ENCODE results near the gene KCNC1. TPM values are rescaled to one million over a fixed set of nuclear protein-coding genes. Genes with fewer than 3 reads are reported as not detected.

The KCNC1 gene
- total and polyA plus RNA-seq, 3 donors from 2014 or later: 3.3 to 5.8 (median 5.2) TPM

DNA sequence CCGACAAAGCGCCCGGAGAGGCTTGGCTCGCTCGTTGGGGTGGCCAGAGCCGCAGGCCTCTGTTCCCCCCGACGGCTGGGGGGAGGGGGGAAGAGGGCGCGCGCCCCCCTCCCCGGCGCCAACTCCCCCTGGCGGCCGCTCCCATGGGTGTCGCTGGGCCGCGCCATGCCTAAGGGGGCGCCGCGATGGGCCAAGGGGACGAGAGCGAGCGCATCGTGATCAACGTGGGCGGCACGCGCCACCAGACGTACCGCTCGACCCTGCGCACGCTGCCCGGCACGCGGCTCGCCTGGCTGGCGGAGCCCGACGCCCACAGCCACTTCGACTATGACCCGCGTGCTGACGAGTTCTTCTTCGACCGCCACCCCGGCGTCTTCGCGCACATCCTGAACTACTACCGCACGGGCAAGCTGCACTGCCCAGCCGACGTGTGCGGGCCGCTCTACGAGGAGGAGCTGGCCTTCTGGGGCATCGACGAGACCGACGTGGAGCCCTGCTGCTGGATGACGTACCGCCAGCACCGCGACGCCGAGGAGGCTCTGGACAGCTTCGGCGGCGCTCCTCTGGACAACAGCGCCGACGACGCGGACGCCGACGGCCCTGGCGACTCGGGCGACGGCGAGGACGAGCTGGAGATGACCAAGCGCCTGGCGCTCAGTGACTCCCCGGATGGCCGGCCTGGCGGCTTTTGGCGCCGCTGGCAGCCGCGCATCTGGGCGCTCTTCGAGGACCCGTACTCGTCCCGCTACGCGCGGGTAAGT, 1.4 kb downstream of the KCNC1 start:
- no peaks in the 10 kb centered on the region for H3K36me3 ChIP-seq (ENCODE audit: low read depth, missing control alignments)
- no peak overlapping the region for H3K27ac ChIP-seq
- no peak for DNase-seq
- intact Hi-C loops (cut with DNase I; ENCODE audit: low total_unique reads): loop anchor here (10.0 kb wide), 1 partner anchor 239 kb away; no protein-coding TSS in a partner anchor
- WGBS, 2 donors: 7 to 13% methylated on average over 10 to 51 of the region's 102 CpGs
- H3K4me3 ChIP-seq: peak overlapping the region; percentile 48 to 50
- H3K27me3 ChIP-seq: no peaks in the 10 kb centered on the region
- H3K9me3 ChIP-seq: no peaks in the 10 kb centered on the region
- TF ChIP-seq POLR2A (IDR thresholded peaks at IDR 0.05): no peak
- TF ChIP-seq, protein P1, sequence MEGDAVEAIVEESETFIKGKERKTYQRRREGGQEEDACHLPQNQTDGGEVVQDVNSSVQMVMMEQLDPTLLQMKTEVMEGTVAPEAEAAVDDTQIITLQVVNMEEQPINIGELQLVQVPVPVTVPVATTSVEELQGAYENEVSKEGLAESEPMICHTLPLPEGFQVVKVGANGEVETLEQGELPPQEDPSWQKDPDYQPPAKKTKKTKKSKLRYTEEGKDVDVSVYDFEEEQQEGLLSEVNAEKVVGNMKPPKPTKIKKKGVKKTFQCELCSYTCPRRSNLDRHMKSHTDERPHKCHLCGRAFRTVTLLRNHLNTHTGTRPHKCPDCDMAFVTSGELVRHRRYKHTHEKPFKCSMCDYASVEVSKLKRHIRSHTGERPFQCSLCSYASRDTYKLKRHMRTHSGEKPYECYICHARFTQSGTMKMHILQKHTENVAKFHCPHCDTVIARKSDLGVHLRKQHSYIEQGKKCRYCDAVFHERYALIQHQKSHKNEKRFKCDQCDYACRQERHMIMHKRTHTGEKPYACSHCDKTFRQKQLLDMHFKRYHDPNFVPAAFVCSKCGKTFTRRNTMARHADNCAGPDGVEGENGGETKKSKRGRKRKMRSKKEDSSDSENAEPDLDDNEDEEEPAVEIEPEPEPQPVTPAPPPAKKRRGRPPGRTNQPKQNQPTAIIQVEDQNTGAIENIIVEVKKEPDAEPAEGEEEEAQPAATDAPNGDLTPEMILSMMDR (IDR thresholded peaks at IDR 0.05): peak in 2 of 3 experiments; percentile 13 to 14
- H3K4me1 ChIP-seq: peaks cover 3% of the 10 kb centered on the region

DNA sequence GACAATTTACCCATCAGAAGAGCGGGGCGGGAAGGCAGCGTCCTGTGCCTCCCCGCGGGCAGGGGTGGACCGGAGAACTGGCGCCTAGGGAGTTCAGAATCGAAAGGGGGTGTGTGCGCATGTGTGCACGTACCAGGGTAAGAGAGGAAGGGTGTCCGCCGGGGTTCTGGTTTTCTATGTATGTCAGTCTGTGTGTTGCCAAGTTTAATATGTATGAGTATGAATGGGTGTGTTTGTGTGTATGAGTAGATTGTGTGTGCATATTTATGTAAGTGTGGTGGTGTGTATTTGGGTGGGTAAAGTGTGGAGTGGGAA, 2.0 kb downstream of the KCNC1 start:
- H3K4me1 ChIP-seq: peaks cover 3% of the 10 kb centered on the region
- H3K9me3 ChIP-seq: no peaks in the 10 kb centered on the region
- WGBS, 2 donors: 14 to 21% methylated on average over 12 of the region's 12 CpGs
- no peaks in the 10 kb centered on the region for H3K36me3 ChIP-seq (ENCODE audit: low read depth, missing control alignments)
- no peak overlapping the region for H3K27ac ChIP-seq
- DNase-seq: no peak
- H3K27me3 ChIP-seq: no peaks in the 10 kb centered on the region
- intact Hi-C loops (cut with DNase I; ENCODE audit: low total_unique reads): loop anchor here (10.0 kb wide), 1 partner anchor 238 kb away; no protein-coding TSS in a partner anchor
- TF ChIP-seq, protein P1 (IDR thresholded peaks at IDR 0.05): no peak
- TF ChIP-seq POLR2A (IDR thresholded peaks at IDR 0.05): no peak
- peak overlapping the region; percentile 48 to 50 for H3K4me3 ChIP-seq

DNA sequence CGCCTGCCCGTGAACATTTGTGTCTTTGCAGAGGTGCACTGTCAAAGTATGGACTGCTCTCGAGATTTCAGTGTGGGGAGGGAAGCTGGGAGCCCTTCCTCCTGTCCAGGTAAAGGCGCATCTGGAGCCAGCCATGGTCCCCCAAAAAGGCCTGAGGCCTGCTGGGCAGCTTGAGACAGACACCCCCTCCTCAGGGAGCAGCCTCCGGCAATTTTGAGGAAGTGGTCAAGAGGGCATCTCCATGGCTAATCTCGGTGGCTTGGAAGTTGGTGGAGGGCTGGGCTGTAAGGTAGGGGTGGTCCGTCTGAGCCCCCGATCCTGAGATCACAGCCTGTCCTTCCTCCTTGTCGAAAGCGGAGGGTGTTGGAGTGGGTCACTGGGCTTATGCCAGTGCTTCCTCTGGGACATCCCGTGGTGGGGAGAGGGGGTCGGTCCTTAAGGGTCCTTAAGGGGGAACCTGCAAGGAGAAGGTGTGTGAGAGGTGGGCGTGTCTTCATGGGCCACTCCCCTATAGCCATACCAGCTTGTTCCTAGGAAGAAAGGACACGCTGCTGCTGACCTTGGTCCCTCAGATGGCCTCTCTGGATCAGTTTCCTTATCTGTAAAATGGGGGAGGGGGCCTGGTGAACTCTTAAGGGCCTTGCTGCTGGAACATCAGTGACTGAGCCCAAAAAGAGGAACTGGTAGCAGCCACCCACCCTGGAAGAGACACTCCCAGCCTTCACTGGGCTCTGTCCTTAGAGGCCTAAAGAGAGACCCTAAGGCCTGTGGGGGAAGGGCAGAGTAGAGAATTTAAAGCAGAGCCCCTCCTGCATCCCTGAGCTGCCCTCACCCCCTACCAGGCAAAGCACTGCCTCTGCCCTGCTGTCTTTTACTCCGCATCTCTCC, 2.6 kb downstream of the KCNC1 start:
- no peak overlapping the region for H3K4me3 ChIP-seq
- intact Hi-C loops (cut with DNase I; ENCODE audit: low total_unique reads): loop anchor here (10.0 kb wide), 1 partner anchor 238 kb away; no protein-coding TSS in a partner anchor
- no peaks in the 10 kb centered on the region for H3K36me3 ChIP-seq (ENCODE audit: low read depth, missing control alignments)
- peaks cover 3% of the 10 kb centered on the region for H3K4me1 ChIP-seq
- H3K9me3 ChIP-seq: no peaks in the 10 kb centered on the region
- no peak for DNase-seq
- 57 to 60% methylated on average over 12 to 15 of the region's 15 CpGs for WGBS, 2 donors
- H3K27me3 ChIP-seq: no peaks in the 10 kb centered on the region
- H3K27ac ChIP-seq: no peak overlapping the region
- no peak for TF ChIP-seq POLR2A (IDR thresholded peaks at IDR 0.05)
- TF ChIP-seq, protein P1 (IDR thresholded peaks at IDR 0.05): no peak

DNA sequence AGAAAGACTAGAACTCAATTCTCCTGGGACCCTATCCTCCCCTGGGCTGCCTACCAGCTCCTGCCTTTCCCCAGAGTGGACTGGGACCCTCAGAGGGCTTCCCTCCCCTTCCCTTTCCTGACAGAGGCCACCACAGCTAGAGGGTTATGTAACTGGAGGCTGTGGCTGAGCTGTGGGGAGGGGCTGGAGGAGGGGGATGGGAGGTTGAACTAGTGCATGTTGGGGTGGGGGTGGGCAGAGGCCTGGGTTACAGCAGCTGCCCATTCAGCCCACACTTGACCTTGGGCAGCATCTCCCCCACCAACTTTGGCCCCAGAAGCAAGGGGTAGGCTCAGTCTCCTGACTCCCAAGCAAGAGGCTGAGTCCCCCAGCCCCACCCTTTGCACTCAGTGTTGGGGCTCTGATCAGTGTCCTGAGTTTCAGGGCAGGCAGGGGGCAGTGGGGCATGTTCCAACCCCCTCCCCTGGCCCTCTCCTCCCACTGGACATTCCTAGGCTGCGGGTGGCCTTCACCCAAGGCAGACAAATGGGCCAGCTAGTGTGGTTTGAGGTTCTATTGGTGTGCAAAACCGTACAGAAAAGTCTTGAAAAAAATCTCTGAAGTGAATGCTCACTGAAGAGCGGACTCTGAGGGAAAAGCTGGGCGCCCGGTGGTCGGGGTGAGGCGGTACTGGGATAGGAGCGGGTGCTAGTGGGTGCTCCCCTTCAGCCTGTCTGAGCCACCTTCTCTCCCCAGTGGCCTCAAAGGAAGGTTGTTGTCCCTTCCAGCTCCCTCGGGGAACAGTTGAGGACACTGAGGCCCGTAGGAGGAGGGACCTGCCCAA, 3.8 kb downstream of the KCNC1 start:
- WGBS, 2 donors: 55 to 67% methylated on average over 8 to 10 of the region's 10 CpGs
- intact Hi-C loops (cut with DNase I; ENCODE audit: low total_unique reads): loop anchor here (10.0 kb wide), 1 partner anchor 236 kb away; no protein-coding TSS in a partner anchor
- H3K4me1 ChIP-seq: peaks cover 3% of the 10 kb centered on the region
- H3K27me3 ChIP-seq: no peaks in the 10 kb centered on the region
- TF ChIP-seq, protein P1 (IDR thresholded peaks at IDR 0.05): no peak
- TF ChIP-seq POLR2A (IDR thresholded peaks at IDR 0.05): no peak
- H3K9me3 ChIP-seq: no peaks in the 10 kb centered on the region
- H3K27ac ChIP-seq: no peak overlapping the region
- DNase-seq: no peak
- no peak overlapping the region for H3K4me3 ChIP-seq
- H3K36me3 ChIP-seq (ENCODE audit: low read depth, missing control alignments): no peaks in the 10 kb centered on the region
